HL-60 (cell line): ENCODE measurements around the gene LEMD2.

Experiments
- GABPA ChIP-seq: IDR thresholded peaks from 2 replicates; pipeline ENCODE4 v1.6.1; 2012; ENCODE audit warnings: low read depth
- POLR2AphosphoS5 ChIP-seq: IDR thresholded peaks from 2 replicates; pipeline ENCODE4 v1.6.1; 2012; ENCODE audit warnings: low read depth
- SPI1 ChIP-seq: IDR thresholded peaks from 2 replicates; pipeline ENCODE4 v1.6.1; 2012; ENCODE audit warnings: low read depth, mild to moderate bottlenecking, borderline replicate concordance
- TF ChIP-seq, protein P1 (sequence below): IDR thresholded peaks from one replicate; pipeline ENCODE4 v1.5.1; 2011; ENCODE audit warnings: low read length, control low read depth, inconsistent platforms; ENCODE audit not compliant: insufficient read depth
- TF ChIP-seq, protein P2 (sequence below): IDR thresholded peaks from 2 replicates; pipeline ENCODE4 v1.6.1; 2012; ENCODE audit warnings: low read depth; ENCODE audit not compliant: insufficient replicate concordance

DNA sequence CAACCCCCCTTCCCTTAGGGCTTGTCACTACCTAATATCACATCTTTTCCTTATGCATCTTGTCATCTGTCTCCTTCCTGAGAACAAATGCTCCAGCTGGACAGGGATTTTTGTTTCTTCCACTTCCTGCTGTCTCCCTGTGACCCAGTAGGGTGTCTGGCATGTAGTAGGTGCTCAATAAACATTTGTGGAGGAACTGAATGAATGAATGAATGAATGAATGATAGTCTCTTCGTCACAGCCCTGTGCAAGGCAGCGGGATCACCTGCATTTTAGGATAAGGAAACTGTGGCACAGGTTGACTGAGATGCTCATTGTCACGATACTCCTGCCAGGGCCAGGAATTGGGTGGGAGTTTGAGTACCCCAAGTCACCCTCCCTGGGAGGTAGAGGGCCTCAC is 14.2 kb downstream of the LEMD2 start:
- TF ChIP-seq, protein P1, sequence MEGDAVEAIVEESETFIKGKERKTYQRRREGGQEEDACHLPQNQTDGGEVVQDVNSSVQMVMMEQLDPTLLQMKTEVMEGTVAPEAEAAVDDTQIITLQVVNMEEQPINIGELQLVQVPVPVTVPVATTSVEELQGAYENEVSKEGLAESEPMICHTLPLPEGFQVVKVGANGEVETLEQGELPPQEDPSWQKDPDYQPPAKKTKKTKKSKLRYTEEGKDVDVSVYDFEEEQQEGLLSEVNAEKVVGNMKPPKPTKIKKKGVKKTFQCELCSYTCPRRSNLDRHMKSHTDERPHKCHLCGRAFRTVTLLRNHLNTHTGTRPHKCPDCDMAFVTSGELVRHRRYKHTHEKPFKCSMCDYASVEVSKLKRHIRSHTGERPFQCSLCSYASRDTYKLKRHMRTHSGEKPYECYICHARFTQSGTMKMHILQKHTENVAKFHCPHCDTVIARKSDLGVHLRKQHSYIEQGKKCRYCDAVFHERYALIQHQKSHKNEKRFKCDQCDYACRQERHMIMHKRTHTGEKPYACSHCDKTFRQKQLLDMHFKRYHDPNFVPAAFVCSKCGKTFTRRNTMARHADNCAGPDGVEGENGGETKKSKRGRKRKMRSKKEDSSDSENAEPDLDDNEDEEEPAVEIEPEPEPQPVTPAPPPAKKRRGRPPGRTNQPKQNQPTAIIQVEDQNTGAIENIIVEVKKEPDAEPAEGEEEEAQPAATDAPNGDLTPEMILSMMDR, result no peak
- TF ChIP-seq POLR2AphosphoS5 (no peak), GABPA (no peak), SPI1 (no peak)
- TF ChIP-seq, protein P2, sequence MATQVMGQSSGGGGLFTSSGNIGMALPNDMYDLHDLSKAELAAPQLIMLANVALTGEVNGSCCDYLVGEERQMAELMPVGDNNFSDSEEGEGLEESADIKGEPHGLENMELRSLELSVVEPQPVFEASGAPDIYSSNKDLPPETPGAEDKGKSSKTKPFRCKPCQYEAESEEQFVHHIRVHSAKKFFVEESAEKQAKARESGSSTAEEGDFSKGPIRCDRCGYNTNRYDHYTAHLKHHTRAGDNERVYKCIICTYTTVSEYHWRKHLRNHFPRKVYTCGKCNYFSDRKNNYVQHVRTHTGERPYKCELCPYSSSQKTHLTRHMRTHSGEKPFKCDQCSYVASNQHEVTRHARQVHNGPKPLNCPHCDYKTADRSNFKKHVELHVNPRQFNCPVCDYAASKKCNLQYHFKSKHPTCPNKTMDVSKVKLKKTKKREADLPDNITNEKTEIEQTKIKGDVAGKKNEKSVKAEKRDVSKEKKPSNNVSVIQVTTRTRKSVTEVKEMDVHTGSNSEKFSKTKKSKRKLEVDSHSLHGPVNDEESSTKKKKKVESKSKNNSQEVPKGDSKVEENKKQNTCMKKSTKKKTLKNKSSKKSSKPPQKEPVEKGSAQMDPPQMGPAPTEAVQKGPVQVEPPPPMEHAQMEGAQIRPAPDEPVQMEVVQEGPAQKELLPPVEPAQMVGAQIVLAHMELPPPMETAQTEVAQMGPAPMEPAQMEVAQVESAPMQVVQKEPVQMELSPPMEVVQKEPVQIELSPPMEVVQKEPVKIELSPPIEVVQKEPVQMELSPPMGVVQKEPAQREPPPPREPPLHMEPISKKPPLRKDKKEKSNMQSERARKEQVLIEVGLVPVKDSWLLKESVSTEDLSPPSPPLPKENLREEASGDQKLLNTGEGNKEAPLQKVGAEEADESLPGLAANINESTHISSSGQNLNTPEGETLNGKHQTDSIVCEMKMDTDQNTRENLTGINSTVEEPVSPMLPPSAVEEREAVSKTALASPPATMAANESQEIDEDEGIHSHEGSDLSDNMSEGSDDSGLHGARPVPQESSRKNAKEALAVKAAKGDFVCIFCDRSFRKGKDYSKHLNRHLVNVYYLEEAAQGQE, result no peak
